Measurements from ENCODE around the gene SMDT1.

DNA sequence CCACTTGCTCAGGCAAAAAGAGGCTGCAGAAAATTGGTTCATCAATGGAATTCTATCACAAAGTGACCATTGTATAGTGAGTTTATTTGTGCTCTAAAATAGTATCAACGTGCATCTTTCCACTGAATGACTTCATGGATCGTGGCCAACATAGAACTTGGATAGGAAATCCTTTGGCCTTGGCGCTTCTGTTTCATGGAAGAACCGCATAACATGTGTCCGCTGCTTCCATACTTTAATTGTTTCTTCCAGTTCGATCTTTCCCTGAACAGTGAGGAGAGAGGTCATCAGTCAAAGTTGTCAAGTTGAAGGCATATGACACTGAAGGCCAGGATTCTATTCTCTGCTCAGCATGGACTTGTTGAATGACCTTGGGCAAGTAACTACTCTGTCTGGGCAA is 6.6 kb downstream of the SMDT1 start:
- TF ChIP-seq, protein P1, sequence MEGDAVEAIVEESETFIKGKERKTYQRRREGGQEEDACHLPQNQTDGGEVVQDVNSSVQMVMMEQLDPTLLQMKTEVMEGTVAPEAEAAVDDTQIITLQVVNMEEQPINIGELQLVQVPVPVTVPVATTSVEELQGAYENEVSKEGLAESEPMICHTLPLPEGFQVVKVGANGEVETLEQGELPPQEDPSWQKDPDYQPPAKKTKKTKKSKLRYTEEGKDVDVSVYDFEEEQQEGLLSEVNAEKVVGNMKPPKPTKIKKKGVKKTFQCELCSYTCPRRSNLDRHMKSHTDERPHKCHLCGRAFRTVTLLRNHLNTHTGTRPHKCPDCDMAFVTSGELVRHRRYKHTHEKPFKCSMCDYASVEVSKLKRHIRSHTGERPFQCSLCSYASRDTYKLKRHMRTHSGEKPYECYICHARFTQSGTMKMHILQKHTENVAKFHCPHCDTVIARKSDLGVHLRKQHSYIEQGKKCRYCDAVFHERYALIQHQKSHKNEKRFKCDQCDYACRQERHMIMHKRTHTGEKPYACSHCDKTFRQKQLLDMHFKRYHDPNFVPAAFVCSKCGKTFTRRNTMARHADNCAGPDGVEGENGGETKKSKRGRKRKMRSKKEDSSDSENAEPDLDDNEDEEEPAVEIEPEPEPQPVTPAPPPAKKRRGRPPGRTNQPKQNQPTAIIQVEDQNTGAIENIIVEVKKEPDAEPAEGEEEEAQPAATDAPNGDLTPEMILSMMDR (IDR thresholded peaks at IDR 0.05) = no peak
- TF ChIP-seq POLR2A (IDR thresholded peaks at IDR 0.05) = no peak
